Daoy (cell line): Measurements from ENCODE around the gene MMP7. TPM values are rescaled to one million over a fixed set of nuclear protein-coding genes. Genes with fewer than 3 reads are reported as not detected.

Experiments
- DNase-seq: peaks from one replicate; pipeline ENCODE4 v3.0.0-alpha.2; 2015; ENCODE audit warnings: low read depth
- total RNA-seq: library from RNA; depleted of rRNA; stranded (reverse); fragments of >200 nt; shearing (Covaris generic); gene quantifications from 2 replicates; pipeline ENCODE4 v1.2.3, GENCODE V29; 2014

MMP7 gene
- total RNA-seq, 1 experiment from 2014 or later = 4.7 TPM

GRCh38 chr11:102495161-102496042, 35.1 kb downstream of the MMP7 start:
- DNase-seq = peak; percentile 66

- peak; percentile 67 for DNase-seq
These were observed 36.3 kb downstream of the MMP7 start for GRCh38 chr11:102494216-102494615.

- DNase-seq = no peak
These were observed 37.0 kb downstream of the MMP7 start for GRCh38 chr11:102493524-102493923.

GRCh38 chr11:102491969-102492368, 38.6 kb downstream of the MMP7 start:
- no peak for DNase-seq

GRCh38 chr11:102489186-102490145, 41.1 kb downstream of the MMP7 start:
- DNase-seq = no peak

- DNase-seq = no peak
These were observed 42.3 kb downstream of the MMP7 start for GRCh38 chr11:102488208-102488607.

GRCh38 chr11:102487214-102487613, 43.3 kb downstream of the MMP7 start:
- no peak for DNase-seq

- DNase-seq = no peak
These were observed 44.0 kb downstream of the MMP7 start for GRCh38 chr11:102486584-102486983.

GRCh38 chr11:102485095-102485722, 45.3 kb downstream of the MMP7 start:
- DNase-seq = no peak

- no peak for DNase-seq
These were observed 48.1 kb downstream of the MMP7 start for GRCh38 chr11:102482433-102482832.

GRCh38 chr11:102479733-102480132, 50.8 kb downstream of the MMP7 start:
- DNase-seq = no peak

- DNase-seq = no peak
These were observed 51.8 kb downstream of the MMP7 start for GRCh38 chr11:102478673-102479299.

GRCh38 chr11:102476812-102477211, 53.7 kb downstream of the MMP7 start:
- no peak for DNase-seq

- no peak for DNase-seq
These were observed 54.5 kb downstream of the MMP7 start for GRCh38 chr11:102476069-102476468.

GRCh38 chr11:102473543-102473942, 57.0 kb downstream of the MMP7 start:
- DNase-seq = no peak

- no peak for DNase-seq
These were observed 58.4 kb downstream of the MMP7 start for GRCh38 chr11:102472127-102472526.

- DNase-seq = no peak
These were observed 59.1 kb downstream of the MMP7 start for GRCh38 chr11:102471474-102471873.
